GM18520 (cell line): ENCODE data around the gene CPT1A.

Source experiments
- ATAC-seq: cut with Tn5 transposase; IDR thresholded peaks from one replicate; pipeline ENCODE4 v1.9.1; 2021; ENCODE audit not compliant: unreplicated experiment

Gene CPT1A

GRCh38 chr11:68854273-68854958 is 12.7 kb upstream of the CPT1A start:
- no peak for ATAC-seq

DNA sequence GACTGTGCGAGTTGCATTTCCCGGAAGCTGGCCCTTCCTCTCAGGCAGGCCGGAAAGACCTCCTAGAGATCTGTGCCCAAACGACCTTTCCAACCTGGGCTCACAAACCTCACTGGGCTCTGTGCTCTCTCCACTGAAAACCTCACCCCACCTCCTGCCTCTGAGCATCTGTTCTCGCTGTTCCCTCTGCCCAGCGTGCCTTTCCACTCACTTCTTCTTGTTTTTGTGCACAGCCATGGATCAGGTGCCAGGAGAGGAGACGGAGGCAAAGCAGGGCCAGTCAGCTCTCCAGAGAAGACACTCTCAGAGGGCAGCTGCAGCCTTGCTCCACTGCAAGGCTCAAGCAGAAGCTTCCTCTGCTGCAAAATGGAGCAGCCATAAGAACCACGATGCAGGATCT is 10.9 kb upstream of the CPT1A start:
- ATAC-seq: no peak

GRCh38 chr11:68848429-68848828 is 6.7 kb upstream of the CPT1A start:
- no peak for ATAC-seq

GRCh38 chr11:68847395-68847794 is 5.7 kb upstream of the CPT1A start:
- no peak for ATAC-seq

DNA sequence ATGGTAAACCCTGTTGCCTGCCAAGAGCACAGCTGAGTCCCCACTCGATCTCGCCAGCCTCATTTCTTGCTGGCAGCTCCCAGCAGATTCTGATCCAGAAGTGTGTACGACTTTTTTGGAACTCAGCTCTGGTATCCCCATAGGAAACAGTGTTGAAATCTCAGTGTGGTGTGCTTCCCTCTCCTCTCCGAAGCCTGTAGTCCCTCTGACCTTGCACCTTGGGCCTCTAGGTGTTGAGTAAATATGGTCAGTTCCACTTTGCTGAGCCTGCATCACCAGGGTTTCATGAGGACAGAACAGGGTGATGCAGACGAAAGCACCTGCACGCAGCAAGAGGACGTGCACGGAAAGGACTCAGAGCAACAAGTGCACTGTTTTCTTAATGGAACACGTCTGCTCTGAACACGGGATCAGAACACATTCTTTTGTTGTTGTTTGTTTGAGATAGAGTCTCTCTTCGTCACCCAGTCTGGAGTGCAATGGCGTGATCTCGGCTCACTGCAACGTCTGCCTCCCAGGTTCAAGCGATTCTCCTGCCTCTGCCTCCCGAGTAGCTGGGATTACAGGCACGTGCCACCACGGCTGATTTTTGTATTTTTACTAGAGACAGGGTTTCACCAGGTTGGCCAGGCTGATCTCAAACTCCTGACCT is 3.8 kb upstream of the CPT1A start:
- ATAC-seq: no peak

DNA sequence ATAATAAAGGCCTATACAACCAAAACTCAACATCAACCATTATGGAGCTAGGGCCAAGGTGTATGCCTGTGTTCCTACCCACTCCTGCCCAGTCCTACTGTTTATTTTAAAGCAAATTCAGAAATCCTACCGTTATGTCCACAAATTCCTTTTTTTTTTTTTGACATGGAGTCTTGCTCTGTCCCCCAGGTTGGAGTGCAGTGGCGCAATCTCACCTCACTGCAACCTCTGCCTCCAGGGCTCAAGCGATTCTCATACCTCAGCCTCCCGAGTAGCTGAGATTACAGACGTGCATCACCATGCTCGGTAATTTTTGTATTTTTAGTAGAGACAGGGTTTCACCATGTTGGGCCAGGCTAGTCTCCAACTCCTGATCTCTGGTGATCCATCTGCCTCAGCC is 3.1 kb upstream of the CPT1A start:
- no peak for ATAC-seq

GRCh38 chr11:68844376-68844775 is 2.7 kb upstream of the CPT1A start:
- no peak for ATAC-seq

GRCh38 chr11:68843703-68844312 is 2.1 kb upstream of the CPT1A start:
- peak; percentile 32 for ATAC-seq

DNA sequence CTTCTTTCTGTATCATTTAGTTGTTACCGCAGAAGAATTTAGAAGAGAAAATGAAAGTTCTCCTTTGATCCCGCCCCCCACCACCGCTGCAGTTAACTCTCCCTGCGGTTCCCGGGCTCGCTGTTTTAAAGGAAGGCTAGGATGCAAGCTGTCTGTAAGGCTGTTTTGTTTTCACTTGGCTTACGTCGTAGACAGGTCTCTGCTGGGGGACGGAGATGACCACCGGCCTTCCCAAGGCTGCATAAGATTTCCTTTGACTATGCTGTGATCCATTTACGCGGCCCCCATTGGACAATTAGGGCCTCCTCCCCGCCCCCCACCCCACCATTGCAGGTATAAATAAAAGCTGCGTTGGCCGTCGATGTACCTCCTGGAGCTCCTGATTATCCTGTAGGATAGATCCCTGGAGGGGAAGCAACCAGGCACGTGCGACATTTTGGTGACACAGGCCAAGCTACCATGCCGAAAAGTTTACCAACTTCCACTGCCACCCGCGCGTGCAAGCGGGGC is 1.4 kb upstream of the CPT1A start:
- no peak for ATAC-seq

- ATAC-seq: no peak
These were observed 823 bp upstream of the CPT1A start for GRCh38 chr11:68842427-68843051.

GRCh38 chr11:68840661-68841653 is 759 bp downstream of the CPT1A start:
- ATAC-seq: no peak

GRCh38 chr11:68839911-68840641 is 1.6 kb downstream of the CPT1A start:
- ATAC-seq: no peak

DNA sequence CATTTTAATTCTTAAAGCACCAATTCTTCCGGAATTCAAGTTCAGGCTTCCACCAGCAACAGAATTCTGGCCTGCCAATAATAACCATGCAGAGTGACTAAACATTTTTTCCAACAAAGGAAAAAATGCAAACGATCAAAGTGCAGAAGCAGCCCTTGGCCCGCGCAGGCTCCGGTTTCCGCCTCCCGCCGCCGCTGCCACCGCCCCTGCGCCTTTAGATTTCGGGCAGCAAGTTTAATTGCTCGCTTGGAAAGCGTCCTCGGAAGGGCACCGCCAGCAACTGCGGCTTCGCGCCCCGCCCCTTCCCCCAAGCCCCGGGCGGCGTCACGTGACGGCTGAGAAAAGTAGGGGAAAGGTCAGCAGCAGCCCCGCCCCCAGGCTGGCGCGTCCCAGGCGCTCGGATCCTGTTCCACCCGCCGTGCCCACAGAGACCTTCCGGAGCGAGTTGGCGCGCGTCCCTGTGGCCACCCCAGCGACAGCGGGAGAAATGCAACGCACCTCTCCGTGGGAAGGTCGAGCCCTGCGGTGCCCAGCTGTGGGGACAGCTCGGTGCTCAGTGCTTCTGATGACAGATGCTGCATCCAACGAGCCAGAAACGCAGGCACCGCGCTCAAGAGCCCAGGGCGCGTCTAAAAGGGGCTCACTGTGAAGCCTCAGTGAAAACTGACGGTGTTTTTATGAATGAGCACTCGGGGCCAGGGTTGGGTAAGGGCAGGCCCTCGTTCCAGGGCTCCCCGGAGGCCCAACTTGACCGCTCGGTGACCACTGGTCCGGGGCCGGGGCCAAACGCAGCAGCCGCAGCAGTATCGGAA is 2.5 kb downstream of the CPT1A start:
- ATAC-seq: peak; percentile 31

GRCh38 chr11:68838572-68838964 is 3.1 kb downstream of the CPT1A start:
- ATAC-seq: no peak

- ATAC-seq: no peak
These were observed 3.8 kb downstream of the CPT1A start for GRCh38 chr11:68837583-68838571.

DNA sequence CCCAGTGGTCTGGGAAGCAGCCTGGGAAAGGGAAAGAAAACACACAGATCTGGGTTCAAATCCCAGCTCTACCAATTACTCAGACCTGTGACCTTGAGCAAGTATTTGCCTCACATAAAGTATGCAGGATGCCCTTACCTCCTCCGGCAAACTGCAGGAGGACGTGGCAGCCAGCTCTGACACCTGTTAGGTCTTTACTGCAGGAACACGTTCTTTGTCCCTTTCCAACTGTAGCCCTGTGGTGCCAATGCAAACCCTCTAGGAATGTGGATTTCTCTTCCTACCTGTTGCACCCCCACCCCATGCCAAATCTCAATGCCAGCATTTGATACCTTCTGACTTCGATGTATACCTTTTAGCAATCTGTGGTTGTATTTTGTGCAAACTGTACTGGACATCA is 6.0 kb downstream of the CPT1A start:
- ATAC-seq: no peak

DNA sequence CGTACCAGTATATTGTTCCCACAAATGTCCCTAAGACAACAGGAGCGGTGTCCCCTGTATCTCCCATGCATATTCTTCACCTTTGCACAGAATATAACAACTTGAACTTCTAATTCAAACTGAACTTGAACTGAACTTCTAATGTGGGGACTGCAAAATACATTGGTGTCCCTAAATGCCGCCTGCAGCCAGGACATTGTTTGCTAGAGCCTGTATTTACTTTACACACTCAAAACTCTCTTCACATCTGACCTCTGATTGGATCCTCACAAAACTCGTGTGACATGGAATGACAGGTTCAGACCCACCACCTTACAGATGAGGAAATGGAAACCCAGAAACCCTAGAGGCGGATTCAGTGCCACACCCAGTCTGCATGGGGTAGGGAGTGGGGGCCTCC is 6.4 kb downstream of the CPT1A start:
- ATAC-seq: no peak
